HG03097 (cell line): ENCODE measurements around the gene FSCN2.

Experiments
- ATAC-seq: cut with Tn5 transposase; IDR thresholded peaks from one replicate; pipeline ENCODE4 v1.9.1; 2021; ENCODE audit not compliant: unreplicated experiment, low FRiP score

Gene FSCN2

GRCh38 chr17:81552244-81553017, 24.3 kb downstream of the FSCN2 start, which contains the start of gene FAAP100:
Gene FAAP100 (minus strand): TSS chr17:81552353. CDS start chr17:81552330, 23 bp downstream.
- peak; percentile 38 for ATAC-seq

DNA sequence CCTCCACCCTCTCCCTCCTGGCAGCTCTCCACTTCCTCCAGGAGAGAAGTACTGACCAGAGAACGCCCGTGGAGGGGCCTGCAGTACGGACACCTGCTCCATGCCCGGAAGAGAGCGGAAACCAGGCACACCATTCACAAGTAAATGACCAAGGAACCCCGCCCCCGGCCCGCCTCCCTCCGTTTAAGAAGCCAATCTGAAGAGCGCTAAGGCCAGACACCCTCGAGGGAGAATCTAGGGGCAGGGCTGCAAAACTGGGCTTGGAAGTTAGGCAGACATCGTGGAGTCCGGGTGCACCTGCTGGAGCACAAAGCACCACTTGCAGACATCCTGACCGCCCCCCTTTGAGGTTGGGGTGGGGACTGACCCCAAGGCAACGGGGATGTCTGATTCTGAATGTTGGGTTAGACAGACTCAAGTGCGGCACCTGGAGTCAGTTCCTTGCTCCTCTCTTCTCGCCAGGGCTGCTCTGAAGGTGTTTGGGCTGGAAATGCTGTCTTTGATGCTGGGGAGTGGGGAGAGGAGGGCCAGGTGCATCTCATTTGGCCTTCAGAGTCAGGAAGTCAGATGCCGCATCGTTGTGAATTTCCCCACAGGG, 24.9 kb downstream of the FSCN2 start:
- peak; percentile 30 for ATAC-seq

DNA sequence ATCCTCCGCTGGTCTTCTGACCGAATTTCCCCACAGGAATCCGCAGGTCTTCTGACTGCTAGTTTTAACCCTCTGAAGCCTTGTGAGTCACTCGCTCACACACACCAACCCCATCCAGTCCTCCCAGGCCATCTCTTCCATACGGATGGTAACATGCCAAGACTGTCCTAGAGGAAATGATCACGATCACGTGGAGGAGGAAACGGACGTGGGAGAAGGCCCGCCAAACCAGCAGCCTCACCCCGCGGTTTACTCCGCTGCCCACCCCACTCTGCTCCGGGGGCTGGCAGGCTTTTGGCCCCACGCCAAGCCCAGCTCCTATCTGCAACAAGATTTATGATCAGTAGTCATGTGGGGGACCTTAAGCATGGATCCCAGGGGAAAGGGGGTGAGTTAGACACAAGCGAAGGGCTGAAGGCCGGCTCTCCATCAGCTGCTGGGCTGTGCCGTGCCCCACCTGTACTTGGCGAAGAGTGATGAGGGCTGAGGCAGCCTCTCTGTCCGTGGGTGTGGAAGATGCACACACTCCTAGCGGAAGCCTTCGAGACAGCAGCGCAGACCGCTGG, 25.5 kb downstream of the FSCN2 start:
- ATAC-seq, result no peak

- ATAC-seq, result no peak
These were observed 28.1 kb downstream of the FSCN2 start for GRCh38 chr17:81556175-81556691.

GRCh38 chr17:81556863-81557262, 28.7 kb downstream of the FSCN2 start:
- ATAC-seq, result no peak

DNA sequence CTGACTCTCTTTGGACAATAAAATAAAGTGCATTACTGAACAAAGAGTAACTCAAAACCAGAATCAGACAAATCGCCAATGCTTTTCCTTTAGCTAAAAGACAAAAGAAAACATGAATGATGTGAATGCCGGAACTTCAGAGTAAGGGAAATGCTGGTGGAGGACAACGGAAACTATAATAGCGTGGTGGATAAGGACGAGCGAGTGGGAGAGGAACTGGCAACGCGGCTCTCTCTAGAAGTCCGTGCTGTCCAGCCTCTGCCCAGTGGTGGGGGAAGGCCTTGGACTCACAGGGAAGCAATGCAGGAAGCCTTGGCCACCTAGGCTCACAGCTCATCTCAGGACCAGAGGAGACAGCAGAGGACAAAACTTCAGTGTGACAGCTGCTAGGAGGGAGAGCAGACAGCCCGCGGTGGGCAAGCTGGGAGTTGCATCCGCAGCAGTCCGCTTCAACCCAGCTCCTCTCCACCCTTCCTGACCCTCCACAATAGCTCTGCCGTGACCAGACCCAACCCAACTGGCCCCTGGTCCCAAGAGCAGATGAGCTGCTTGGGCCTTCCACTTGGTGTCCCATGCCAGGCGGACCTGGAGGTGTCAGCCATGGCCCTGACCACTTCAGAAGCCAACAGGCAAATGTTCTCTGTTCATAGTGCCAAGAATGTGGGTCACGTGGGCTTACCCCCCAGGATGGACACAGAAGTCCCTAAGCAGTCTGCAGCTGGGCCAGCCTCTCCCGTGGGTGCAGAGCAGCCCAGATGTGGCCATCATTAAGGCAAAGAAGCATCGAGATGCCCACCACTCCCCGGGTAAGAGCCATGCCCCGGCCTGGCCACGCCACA, 29.3 kb downstream of the FSCN2 start:
- no peak for ATAC-seq

DNA sequence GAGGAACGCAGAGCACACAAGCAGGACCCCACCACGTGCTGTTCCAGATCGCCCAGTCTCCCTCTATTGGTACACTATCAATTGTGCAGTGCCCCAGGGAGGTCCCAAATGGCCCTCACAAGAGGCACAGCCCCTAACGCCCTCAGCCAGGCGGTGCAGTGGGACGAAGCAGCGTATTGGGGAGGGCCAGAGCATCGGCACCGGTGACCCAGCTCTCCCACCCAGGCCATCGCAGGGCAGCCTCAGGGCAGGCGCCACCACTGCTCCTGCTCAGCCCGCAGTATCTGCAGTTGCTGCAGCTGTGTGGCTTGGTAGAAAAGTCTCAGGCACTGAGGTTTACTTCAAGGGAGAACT, 29.9 kb downstream of the FSCN2 start:
- ATAC-seq, result no peak

DNA sequence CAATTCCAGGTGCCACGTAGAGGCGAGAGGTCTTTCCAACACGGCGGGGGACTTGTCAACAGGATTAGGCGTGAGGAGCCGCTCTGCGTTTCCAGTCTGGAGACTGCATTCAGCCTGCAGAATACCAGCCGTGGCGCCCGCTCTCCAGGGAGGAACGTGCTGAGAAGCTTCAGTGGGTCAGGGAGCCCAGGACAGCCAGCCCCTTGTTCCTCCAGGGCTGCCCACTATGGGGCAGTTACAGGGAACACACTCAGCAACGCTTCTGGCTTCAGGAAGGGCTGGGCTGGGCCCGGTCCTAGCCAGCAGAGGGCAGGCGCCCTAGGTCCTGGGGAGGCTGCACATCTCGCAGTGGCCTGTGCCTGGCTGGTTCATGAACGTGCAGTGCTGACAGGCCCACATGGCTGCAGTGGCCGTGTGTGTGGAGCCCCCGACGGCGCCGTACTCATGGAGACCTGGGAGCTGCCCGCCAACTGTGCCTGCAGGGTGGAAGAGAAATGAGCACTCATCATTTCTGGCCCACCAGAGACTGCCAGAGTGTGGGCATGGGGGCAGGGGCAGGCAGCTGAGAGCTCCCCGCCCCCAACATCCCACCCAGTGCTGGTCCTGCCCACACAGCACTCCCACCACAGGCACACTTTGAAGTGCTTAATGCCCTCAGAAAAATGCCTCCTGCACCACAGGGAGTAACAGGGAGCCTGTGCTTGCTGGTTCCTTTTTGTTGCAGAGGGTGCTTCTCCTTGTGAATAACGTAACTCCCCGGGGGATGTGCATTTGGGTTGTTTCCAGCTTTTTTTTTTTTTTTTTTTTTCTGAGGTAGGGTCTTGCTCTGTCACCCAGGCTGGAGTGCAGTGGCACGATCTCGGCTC, 31.0 kb downstream of the FSCN2 start:
- no peak for ATAC-seq

DNA sequence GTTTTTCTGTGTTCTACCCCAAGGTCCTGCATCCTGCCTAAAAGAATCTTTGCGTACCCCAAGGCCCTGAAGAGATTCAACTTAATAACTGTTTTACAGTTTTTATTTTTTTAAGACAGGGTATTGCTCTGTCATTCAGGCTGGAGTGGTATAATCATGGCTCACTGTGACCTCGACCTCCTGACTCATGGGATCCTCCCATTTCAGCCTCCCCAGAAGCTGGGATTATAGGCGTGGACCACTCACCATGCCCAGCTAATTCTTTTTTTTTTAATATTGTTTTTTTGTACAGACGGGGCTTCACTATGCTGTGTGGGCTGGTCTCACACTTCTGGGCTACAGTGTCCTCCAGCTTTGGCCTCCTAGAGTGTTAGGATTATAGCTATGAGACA, 33.3 kb downstream of the FSCN2 start:
- no peak for ATAC-seq

- ATAC-seq, result no peak
These were observed 35.8 kb downstream of the FSCN2 start for GRCh38 chr17:81563861-81564586.

- no peak for ATAC-seq
These were observed 36.6 kb downstream of the FSCN2 start for GRCh38 chr17:81564778-81565177.

DNA sequence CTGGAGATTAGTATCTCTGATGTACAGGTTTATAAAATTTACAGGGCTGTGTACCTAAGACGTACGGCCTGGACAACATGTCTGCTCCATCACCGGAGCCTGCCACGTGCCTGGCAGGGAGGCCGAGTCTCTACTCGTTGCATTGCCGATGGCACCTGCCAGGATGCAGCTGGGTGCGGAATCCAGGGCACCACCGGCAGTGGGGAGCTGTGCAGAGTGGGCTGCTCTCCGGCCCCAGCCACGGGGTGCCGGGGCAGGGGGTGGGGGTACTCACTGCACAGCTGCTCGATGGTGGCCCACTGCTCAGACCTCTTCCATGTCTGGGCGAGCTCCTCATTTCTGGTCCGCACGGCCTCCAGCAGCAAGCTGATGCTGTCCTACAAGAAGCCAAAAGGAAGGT, 37.1 kb downstream of the FSCN2 start:
- no peak for ATAC-seq

DNA sequence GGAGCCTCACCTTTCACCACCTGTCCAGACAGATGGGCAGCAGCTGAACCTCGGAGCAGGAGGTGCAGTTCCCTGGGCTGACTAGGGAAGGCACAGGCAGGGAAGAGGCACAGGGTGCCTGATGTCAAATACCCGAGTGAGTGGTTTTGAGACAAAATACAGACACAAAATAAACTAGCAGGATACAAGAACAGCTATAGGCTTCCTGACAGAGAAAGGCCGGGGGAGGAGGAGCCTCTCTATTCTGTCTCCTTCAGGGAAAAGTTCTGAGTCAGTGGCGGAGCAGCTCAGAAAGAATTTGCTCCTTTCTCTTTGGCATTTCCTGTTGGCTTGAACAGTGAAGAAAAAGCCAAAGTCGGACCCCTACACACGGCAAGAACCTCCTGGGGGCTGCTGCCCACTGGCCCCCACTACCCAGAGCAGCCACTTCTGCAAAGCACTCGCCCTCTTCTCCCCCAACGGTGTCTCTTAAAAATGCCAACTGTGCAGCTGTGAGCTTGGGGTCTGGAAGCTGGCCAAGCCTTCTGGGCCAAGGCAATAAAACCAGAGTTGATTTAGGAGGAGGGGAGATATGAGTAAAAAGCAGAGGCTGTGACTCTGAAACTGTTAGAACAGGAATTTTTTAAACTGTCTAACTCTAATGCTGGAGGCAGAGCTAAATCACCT, 38.4 kb downstream of the FSCN2 start:
- ATAC-seq, result no peak

- no peak for ATAC-seq
These were observed 39.0 kb downstream of the FSCN2 start for GRCh38 chr17:81567191-81567590.

DNA sequence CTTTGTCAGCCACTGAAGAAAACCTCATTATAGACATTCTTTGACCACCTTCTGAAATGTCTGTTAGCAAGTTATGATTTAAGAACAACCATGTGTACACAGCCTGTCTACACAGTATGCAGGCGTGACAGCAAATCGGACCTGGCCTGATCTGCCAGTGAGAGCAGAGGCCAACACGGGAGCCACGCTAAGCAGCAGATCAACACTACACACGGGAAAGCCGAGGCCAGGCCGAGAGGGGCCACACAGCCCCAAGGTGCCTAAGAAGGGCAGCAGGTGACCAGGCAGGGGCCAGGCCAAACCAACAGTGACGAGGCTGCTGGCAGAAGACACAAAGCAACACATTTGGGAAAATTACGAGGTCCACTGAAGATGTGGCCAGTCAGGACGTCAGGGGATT, 40.2 kb downstream of the FSCN2 start:
- ATAC-seq, result no peak

- ATAC-seq, result no peak
These were observed 41.9 kb downstream of the FSCN2 start for GRCh38 chr17:81569986-81570514.

DNA sequence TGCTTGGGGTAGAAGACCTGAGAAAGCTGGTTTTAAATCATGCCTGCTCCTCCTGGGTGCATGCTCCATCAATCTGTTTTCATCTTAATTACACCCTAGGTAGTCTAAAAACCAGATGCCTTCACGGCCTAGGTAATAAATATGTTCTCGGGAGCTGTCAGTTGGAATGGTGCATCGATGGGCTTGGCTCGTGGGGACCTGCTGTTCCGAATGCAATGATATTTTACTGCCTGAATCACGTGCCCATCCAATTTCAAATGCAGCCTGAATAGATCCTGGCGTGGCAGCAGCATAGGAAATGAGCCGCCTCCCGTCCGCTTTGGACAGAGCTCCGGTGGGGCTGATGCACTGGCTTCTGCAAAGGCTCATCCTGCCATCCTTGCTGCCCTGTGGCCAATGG, 42.8 kb downstream of the FSCN2 start:
- no peak for ATAC-seq

DNA sequence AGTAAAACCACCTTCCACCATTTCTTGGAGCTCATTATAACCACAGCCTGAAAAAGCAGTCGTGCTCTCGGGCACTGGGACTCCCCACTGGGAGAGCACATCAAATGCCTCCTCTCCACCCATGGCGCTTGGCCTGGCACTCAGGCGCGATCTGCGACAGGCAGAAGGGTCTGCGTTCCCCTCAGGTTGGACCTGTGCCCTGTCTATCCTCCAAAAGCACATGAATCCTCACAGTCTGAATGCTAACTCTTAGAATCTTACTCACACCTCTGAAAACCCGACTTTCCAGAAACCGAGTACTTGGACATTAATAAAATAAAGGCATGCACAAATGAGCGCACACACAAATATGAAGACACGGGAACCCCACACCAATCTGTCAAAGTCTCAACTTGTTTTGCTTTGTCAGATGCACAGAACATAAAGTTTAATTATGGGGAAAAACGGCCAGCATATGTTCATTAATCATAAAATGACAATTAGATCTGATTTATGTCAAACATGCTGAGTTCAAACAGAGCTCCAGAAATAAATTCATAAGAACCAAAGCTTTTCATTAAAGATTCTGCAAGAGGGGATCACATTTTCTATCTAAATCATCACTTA, 44.5 kb downstream of the FSCN2 start:
- no peak for ATAC-seq
